ENCODE measurements around the gene ENSA. TPM values are rescaled to one million over a fixed set of nuclear protein-coding genes. Genes with fewer than 3 reads are reported as not detected.

ENSA gene
- polyA plus RNA-seq, 2 of the 4 experiments (the other 2 are of a cell fraction), result 67.9 to 128 TPM

GRCh38 chr1:150575518-150576366 is 53.7 kb downstream of the ENSA start (continued):
- no peak for TF ChIP-seq CTCF (IDR thresholded peaks at IDR 0.05)
- TF ChIP-seq CEBPB (IDR thresholded peaks at IDR 0.05), result peak in 1 of 2 experiments; percentile 62; a peak in 2 of 4 replicates
- TF ChIP-seq KDM1A (IDR thresholded peaks at IDR 0.05; ENCODE audit: low read depth), result no peak
- TF ChIP-seq EHF (CRISPR knock-in tag; IDR thresholded peaks at IDR 0.05), result no peak
- no peak for TF ChIP-seq EP300 (IDR thresholded peaks at IDR 0.05)
- no peak for TF ChIP-seq GATA3 (IDR thresholded peaks at IDR 0.05; ENCODE audit: borderline replicate concordance)

- POLR2A ChIA-PET, result interaction anchor here (6.3 kb wide), 1 partner anchor 12 kb away, joined by 201 read pairs; no protein-coding TSS in a partner anchor
- 42% methylated on average over 4 of the region's 4 CpGs for WGBS (ENCODE audit: missing lambda C conversion rate)
- Histone ChIP-seq H3K4me3 (peak overlapping the region; percentile 91), H3K27ac (peak overlapping the region; percentile 70 to 98; a peak in 5 of 6 replicates), H3K4me2 (peak overlapping the region; percentile 74), H3K9me3 (no peaks in the 10 kb centered on the region), H3K4me1 (peaks cover 63% of the 10 kb centered on the region)
- no peak for FAIRE-seq
- no peak for DNase-seq (ENCODE audit: low read depth in 1 of 2, low spot score in 1 of 2)
- CTCF ChIA-PET, result interaction anchor here (0.9 to 7.4 kb wide), 4 partner anchors 11 to 44 kb away, joined by 3 to 140 read pairs (median 5); no protein-coding TSS in a partner anchor
- ATAC-seq, result no peak
- TF ChIP-seq FOSL2 (IDR thresholded peaks at IDR 0.05), result no peak
- TF ChIP-seq FOSL2 (CRISPR knock-in tag; IDR thresholded peaks at IDR 0.05), result peak; percentile 8; the same call in 1 of the 2 replicates
- TF ChIP-seq RARB (CRISPR knock-in tag; IDR thresholded peaks at IDR 0.05), result 0 out of 2 replicates have a peak, but pooled peaks have one; percentile 2
- TF ChIP-seq EHMT2 (IDR thresholded peaks at IDR 0.05; ENCODE audit: low read depth), result no peak
- TF ChIP-seq JUN (IDR thresholded peaks at IDR 0.05), result peak in 1 of 2 experiments; percentile 6; a peak in 1 of 5 replicates
- TF ChIP-seq CBX2 (IDR thresholded peaks at IDR 0.05; ENCODE audit: borderline replicate concordance, low read depth), result no peak
- no peak for TF ChIP-seq KDM5A (IDR thresholded peaks at IDR 0.05)
These were observed 54.3 kb downstream of the ENSA start for GRCh38 chr1:150575072-150575489.

GRCh38 chr1:150574260-150575071 is 54.9 kb downstream of the ENSA start:
- H3K4me1 ChIP-seq, result peaks cover 68% of the 10 kb centered on the region
- CTCF ChIA-PET, result interaction anchor here (1.7 to 7.4 kb wide), 5 partner anchors 11 to 56 kb away, joined by 4 to 140 read pairs (median 7); partner anchors contain the start of gene ENSA
- WGBS (ENCODE audit: missing lambda C conversion rate), result 89% methylated on average over 6 of the region's 6 CpGs
- H3K9me3 ChIP-seq, result no peaks in the 10 kb centered on the region
- peak overlapping the region; percentile 91 for H3K4me3 ChIP-seq
- peak overlapping the region; percentile 74 for H3K4me2 ChIP-seq
- FAIRE-seq (no peak), ATAC-seq (no peak), DNase-seq (ENCODE audit: low read depth in 1 of 2, low spot score in 1 of 2) (no peak)
- H3K27ac ChIP-seq, result peak overlapping the region; percentile 70 to 98; a peak in 4 of 6 replicates
- peak; percentile 89; the same call in 1 of the 2 replicates for TF ChIP-seq POLR2AphosphoS2 (conservative IDR thresholded peaks at IDR 0.05; ENCODE audit: low read length)
- TF ChIP-seq PHF8 (IDR thresholded peaks at IDR 0.05; ENCODE audit: borderline replicate concordance, low read depth), result no peak
- no peak for TF ChIP-seq EHMT2 (IDR thresholded peaks at IDR 0.05; ENCODE audit: low read depth)
- no peak for TF ChIP-seq MAFK (IDR thresholded peaks at IDR 0.05; ENCODE audit: partially characterized antibody)
- TF ChIP-seq TFCP2L1 (CRISPR knock-in tag; IDR thresholded peaks at IDR 0.05), result peak; percentile 70; the same call in 1 of the 2 replicates
- no peak for TF ChIP-seq HEYL (CRISPR knock-in tag; IDR thresholded peaks at IDR 0.05)
- TF ChIP-seq FOSB (CRISPR knock-in tag; IDR thresholded peaks at IDR 0.05), result peak; percentile 85
- peak; percentile 77; the same call in 1 of the 2 replicates for TF ChIP-seq RARB (CRISPR knock-in tag; IDR thresholded peaks at IDR 0.05)
- no peak for TF ChIP-seq FOXS1 (CRISPR knock-in tag; IDR thresholded peaks at IDR 0.05)
- 0 out of 5 replicates have a peak, but pooled peaks of 1 of the 2 experiments have one; percentile 20 for TF ChIP-seq JUN (IDR thresholded peaks at IDR 0.05)
- no peak for TF ChIP-seq ZNF302 (CRISPR knock-in tag; IDR thresholded peaks at IDR 0.05)
- no peak for TF ChIP-seq CEBPB (IDR thresholded peaks at IDR 0.05)
- peak; percentile 80; the same call in 1 of the 2 replicates for TF ChIP-seq TP53 (CRISPR knock-in tag; IDR thresholded peaks at IDR 0.05)
- TF ChIP-seq EP300 (IDR thresholded peaks at IDR 0.05), result no peak
- peak; percentile 32; the same call in 1 of the 2 replicates for TF ChIP-seq EHF (CRISPR knock-in tag; IDR thresholded peaks at IDR 0.05)
- peak; percentile 91 for TF ChIP-seq HOXA7 (CRISPR knock-in tag; IDR thresholded peaks at IDR 0.05)
- no peak for TF ChIP-seq BHLHE40 (IDR thresholded peaks at IDR 0.05; ENCODE audit: low read depth, low read length)
- TF ChIP-seq MYC (IDR thresholded peaks at IDR 0.05; ENCODE audit: borderline replicate concordance, low read length), result no peak
- no peak for TF ChIP-seq ESRRA (IDR thresholded peaks at IDR 0.05; ENCODE audit: borderline replicate concordance, low read length)
- POLR2A ChIA-PET, result interaction anchor here (6.3 kb wide), 1 partner anchor 11 kb away, joined by 201 read pairs; no protein-coding TSS in a partner anchor

All from A549 (cell line).